ENCODE measurements around the gene CES4A.

DNA sequence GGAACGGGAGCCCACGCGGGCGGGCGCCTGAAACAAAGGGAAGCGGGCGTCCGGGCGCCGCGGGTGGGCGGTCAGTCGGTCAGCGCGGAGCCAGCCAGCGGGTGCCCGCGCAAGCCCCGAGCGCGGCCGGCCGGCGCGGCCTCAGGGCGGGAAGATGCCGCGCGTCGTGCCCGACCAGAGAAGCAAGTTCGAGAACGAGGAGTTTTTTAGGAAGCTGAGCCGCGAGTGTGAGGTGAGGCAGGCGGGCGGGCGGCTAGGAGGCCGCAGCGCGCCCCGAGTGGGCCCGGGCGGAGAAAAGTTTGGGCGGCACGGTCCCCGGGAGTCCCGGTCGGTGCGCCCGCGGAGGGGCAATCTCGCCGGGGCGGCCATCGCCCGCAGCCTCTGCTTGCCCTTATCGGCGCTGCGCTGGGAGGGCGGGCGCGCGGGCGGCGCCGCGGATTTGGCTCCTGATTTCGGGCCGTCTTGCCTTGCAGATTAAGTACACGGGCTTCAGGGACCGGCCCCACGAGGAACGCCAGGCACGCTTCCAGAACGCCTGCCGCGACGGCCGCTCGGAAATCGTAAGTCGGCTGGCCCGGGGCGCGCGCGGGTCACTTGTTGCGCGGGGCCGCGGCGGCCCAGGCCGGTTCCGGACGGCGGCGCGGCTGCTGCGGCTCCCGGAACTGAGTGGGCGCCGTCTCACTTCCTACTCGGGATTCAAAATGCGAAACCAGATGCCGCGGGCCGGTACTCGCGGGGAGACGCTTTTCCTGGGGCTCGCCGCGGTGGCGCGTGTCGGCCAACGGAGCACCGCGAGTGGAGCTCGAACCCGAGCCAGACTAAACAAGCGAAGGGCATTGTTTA, 41.1 kb downstream of the CES4A start:
- no peak for TF ChIP-seq POLR2A (IDR thresholded peaks at IDR 0.05)
- peak in 3 of 4 donors; percentile 21 to 47 (median 29) for TF ChIP-seq POLR2AphosphoS5 (IDR thresholded peaks at IDR 0.05)
- TF ChIP-seq, protein P1, sequence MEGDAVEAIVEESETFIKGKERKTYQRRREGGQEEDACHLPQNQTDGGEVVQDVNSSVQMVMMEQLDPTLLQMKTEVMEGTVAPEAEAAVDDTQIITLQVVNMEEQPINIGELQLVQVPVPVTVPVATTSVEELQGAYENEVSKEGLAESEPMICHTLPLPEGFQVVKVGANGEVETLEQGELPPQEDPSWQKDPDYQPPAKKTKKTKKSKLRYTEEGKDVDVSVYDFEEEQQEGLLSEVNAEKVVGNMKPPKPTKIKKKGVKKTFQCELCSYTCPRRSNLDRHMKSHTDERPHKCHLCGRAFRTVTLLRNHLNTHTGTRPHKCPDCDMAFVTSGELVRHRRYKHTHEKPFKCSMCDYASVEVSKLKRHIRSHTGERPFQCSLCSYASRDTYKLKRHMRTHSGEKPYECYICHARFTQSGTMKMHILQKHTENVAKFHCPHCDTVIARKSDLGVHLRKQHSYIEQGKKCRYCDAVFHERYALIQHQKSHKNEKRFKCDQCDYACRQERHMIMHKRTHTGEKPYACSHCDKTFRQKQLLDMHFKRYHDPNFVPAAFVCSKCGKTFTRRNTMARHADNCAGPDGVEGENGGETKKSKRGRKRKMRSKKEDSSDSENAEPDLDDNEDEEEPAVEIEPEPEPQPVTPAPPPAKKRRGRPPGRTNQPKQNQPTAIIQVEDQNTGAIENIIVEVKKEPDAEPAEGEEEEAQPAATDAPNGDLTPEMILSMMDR (IDR thresholded peaks at IDR 0.05): no peak
- TF ChIP-seq EP300 (IDR thresholded peaks at IDR 0.05): no peak
